Transverse colon (tissue), 3 donors: ENCODE results near the gene DOCK2.

Experiments used
- POLR2A ChIP-seq: fragments of 450-650 bp; IDR thresholded peaks from one replicate; pipeline ENCODE4 v1.6.1; 2016; ENCODE audit warnings: antibody characterized with exemption, mild to moderate bottlenecking, moderate library complexity
- TF ChIP-seq, protein P1 (sequence below), 5 experiments: fragments of 200-600 bp in 3 of 5; fragments of 450-650 bp in 2 of 5; sonication (generic) in 3 of 5; IDR thresholded peaks; 1 replicate in 2 of 5; 2 replicates in 3 of 5; pipeline ENCODE4 v1.5.1; 2016 to 2017; ENCODE audit warnings: antibody characterized with exemption in 5 of 5, inconsistent platforms in 3 of 5, mild to moderate bottlenecking in 2 of 5, moderate library complexity in 1 of 5

DNA sequence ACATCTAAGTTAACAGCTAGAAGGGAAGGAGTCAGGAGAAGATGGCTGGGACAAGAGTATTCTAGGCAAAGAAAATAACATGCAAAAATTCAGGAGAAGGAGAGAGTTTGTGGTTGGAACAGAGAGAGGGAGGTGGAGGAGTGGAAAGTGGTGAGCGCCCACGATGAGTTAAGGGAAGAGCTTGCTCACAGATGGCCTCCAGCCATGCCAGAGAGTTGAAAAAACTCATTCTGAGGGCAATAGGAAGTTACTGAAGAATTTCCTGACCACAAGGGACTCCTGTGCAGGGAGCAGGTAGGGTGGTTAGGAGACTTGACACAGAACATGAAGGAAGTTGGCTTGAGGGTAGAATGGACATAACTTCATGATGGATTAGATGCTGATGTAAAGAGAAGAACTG, 159.7 kb downstream of the DOCK2 start:
- no peak for TF ChIP-seq POLR2A
- TF ChIP-seq, protein P1, sequence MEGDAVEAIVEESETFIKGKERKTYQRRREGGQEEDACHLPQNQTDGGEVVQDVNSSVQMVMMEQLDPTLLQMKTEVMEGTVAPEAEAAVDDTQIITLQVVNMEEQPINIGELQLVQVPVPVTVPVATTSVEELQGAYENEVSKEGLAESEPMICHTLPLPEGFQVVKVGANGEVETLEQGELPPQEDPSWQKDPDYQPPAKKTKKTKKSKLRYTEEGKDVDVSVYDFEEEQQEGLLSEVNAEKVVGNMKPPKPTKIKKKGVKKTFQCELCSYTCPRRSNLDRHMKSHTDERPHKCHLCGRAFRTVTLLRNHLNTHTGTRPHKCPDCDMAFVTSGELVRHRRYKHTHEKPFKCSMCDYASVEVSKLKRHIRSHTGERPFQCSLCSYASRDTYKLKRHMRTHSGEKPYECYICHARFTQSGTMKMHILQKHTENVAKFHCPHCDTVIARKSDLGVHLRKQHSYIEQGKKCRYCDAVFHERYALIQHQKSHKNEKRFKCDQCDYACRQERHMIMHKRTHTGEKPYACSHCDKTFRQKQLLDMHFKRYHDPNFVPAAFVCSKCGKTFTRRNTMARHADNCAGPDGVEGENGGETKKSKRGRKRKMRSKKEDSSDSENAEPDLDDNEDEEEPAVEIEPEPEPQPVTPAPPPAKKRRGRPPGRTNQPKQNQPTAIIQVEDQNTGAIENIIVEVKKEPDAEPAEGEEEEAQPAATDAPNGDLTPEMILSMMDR (IDR thresholded peaks at IDR 0.05) = no peak
